WI38 (cell line): ENCODE results near the gene RNF208.

Experiments
- H3K4me3 ChIP-seq: 2 replicates; pipeline ENCODE4 v1.5.1; 2011; ENCODE audit warnings: low read depth, mild to moderate bottlenecking, control low read depth, low read length
- TF ChIP-seq, protein P1 (sequence below): IDR thresholded peaks from 2 replicates; pipeline ENCODE4 v1.5.1; 2012; ENCODE audit warnings: low read depth, mild to moderate bottlenecking, control low read depth, low read length

RNF208 gene

DNA sequence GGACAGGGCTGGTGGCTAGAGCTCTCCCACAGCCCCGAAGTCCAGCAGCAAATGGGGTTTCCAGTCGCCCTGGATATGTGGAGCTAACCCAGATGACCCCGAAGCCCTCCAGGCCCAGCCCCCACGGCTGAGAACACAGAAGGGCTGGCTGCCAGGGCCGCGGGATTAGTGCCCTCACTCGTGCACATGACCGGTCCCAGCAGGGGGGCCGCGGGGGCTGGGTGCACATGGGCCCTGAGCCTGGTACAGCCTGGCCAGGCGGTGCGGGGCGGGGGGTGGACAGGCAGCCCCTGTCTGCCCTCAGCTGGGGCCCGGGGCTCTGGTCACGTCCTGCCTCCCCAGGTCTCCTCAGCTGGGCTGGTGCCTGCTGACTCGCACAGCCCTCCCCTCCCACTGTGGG is 27.7 kb downstream of the RNF208 start:
- TF ChIP-seq, protein P1, sequence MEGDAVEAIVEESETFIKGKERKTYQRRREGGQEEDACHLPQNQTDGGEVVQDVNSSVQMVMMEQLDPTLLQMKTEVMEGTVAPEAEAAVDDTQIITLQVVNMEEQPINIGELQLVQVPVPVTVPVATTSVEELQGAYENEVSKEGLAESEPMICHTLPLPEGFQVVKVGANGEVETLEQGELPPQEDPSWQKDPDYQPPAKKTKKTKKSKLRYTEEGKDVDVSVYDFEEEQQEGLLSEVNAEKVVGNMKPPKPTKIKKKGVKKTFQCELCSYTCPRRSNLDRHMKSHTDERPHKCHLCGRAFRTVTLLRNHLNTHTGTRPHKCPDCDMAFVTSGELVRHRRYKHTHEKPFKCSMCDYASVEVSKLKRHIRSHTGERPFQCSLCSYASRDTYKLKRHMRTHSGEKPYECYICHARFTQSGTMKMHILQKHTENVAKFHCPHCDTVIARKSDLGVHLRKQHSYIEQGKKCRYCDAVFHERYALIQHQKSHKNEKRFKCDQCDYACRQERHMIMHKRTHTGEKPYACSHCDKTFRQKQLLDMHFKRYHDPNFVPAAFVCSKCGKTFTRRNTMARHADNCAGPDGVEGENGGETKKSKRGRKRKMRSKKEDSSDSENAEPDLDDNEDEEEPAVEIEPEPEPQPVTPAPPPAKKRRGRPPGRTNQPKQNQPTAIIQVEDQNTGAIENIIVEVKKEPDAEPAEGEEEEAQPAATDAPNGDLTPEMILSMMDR = no peak
- no peak overlapping the region for H3K4me3 ChIP-seq

DNA sequence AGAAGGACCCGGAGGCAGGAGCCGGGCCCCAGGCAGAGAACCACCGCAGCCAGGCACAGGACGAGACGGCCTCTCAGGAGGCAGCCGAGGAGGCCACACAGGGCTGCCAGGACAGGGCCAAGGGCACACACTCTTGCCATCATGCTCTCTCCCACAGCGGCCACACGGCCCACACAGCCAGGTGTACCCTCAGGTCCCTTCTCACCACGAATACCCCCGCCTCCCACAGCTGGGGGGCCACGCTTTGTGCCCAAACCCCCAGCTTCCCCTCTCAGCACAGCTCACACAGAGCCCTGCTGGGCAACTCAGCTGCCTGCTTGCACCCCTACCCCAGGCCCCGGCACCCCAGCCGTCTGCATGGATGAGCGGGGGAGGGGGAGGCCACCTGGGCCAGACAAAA is 28.3 kb downstream of the RNF208 start:
- TF ChIP-seq, protein P1 = no peak

DNA sequence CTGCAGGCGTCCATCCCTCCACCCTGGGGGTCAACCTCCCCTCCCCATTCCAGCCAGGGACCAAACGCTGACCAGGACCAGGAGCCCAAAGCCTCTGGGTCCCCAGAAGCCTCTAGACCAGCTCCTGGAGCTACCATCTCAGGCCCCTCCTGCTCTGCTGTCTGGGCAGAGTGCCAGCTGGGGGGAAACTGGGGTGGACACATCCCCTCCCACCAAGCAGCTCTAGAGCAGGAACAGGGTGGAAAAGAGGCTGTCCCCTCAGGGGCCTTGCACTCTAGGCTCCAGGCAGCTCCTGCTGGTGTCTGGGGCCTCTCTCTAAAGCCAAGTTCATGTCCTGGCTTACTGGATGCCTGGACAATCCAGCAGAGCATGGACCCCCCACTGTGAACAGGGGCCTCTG is 29.2 kb downstream of the RNF208 start:
- TF ChIP-seq, protein P1 = no peak
- no peak overlapping the region for H3K4me3 ChIP-seq

More for the DNA sequence above, 28.3 kb downstream of the RNF208 start:
- H3K4me3 ChIP-seq = no peak overlapping the region

DNA sequence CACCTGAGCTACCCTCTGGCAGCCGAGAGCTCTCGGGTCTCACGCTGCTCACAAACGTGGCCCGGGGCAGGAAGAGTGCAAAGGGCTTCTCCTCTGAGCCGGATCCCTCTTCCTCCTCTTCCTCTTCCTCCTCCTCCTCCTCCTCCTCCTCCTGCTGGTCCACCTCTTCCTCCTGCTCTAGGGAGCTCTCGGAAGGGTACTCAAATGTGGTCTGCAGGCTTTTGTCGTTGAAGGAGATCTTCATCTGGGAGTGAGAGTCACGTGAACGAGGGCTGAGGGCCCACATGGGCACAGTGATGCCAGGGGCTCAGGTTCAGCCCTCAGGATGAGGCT is 29.6 kb downstream of the RNF208 start:
- TF ChIP-seq, protein P1 = no peak
- H3K4me3 ChIP-seq = no peak overlapping the region

DNA sequence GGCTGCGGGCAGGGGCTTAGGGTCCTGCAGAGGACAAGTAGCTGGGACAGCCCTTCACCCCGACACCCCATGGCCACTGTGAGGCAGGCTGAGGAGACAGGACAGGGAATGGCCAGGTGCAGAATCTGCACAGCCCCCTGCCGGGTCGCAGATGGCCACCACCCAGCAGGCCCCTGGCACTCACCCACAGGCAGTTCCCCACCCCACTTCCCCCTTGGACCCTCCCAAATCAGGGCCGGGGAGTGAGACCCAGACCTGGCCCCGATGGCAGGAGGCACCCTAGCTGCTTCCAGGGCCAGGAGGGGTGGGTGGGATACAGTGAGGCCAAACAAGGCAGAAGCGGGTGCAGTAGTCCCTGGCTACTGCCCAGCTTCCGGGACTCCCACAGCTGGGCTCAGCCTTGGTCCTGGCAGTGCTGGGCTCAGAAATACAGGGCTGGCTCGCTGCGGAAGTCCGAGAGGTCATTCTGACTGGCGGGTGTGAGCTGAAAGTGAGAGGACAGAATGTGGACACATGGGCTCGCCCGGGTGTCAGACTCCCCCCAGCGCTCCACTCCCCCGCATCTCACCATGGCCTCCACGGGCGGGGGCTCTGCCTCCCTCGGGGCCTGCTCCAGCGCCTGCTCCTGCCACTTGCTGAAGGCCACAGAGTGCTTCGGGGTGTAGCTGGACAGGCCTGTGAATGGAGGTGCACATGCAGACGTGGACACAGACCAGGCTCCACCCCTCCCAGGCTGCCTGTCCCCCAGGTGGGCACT is 30.2 kb downstream of the RNF208 start:
- TF ChIP-seq, protein P1 = no peak
- H3K4me3 ChIP-seq = no peak overlapping the region

DNA sequence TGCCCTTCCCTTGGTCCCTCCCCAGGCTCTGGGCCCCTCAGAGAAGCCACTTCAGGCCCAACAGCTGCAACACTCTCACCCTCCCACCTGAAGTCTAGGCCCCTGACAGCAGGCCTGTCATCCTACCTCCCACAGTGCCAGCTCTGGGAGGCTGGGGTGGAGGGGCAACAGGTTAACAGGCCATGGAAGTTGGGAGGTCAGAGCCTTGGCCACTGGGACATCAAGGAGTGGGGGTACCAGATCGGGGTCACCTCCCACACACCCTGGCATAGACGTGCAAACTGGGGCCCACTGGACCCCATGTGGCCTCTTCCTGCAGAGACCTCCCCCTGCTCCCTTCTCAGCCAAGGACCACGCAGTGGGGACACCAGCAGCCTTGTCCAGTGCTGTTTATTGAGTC is 30.8 kb downstream of the RNF208 start:
- no peak overlapping the region for H3K4me3 ChIP-seq
- TF ChIP-seq, protein P1 = no peak

DNA sequence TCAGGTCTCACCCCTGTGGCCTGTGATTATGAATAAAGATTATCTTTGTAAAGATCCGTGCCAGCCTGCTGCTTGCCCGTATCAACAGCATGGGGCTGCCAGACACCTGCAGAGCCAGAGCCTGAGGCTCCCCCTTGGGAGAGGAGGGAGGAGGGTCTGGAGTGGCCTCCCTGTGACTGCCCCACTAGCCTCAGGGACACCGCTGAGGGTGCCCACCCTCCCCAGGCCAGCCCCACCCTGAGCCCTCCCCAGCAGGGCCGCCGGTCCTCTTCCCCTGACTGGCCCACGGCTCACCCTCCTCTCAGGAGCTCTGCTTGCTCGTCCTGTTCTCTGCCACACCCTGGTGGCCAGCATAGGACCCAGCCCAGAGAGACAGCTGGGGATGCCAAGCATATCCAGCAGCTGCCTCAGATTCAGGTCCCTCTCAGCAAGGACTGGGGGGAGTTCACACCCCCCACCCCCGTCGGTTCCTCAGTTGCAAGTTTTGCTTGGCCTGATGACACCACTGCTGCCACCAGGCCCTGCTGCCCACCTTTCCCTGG is 31.7 kb downstream of the RNF208 start:
- TF ChIP-seq, protein P1 = no peak
- no peak overlapping the region for H3K4me3 ChIP-seq
